ENCODE measurements around the gene SLC9A9.

GRCh38 chr3:143332026-143332425 is 516.2 kb downstream of the SLC9A9 start:
- TF ChIP-seq CTCF (IDR thresholded peaks at IDR 0.05): no peak
- TF ChIP-seq POLR2AphosphoS5 (IDR thresholded peaks at IDR 0.05): no peak
- no peak for TF ChIP-seq POLR2A (IDR thresholded peaks at IDR 0.05)
